SU-DHL-6 (cell line): ENCODE measurements around the gene ZNF433.

Experiments
- CTCF ChIP-seq: fragments of 200-600 bp; sonication (generic); IDR thresholded peaks from one replicate; pipeline ENCODE4 v1.5.1; 2017; ENCODE audit warnings: antibody characterized with exemption, mild to moderate bottlenecking, low read length, moderate library complexity; ENCODE audit not compliant: insufficient read depth, poor library complexity, severe bottlenecking
- EZH2phosphoT487 ChIP-seq: fragments of 200-600 bp; sonication (generic), shearing (Covaris generic); conservative IDR thresholded peaks from 2 replicates; pipeline ENCODE4 v1.6.1; 2018; ENCODE audit warnings: mild to moderate bottlenecking, antibody characterized with exemption, low read length, moderate library complexity, mixed read lengths

GRCh38 chr19:11979527-11979926, 56.0 kb downstream of the ZNF433 start:
- TF ChIP-seq CTCF (no peak), EZH2phosphoT487 (no peak)
